ENCODE results near the gene MAD1L1. TPM values are rescaled to one million over a fixed set of nuclear protein-coding genes. Genes with fewer than 3 reads are reported as not detected.

The MAD1L1 gene
- total and polyA plus RNA-seq, 2 of the 8 experiments (the other 6 are each of a cell fraction or from before 2014, with no cell fraction given): 40.4 to 44.6 TPM

DNA sequence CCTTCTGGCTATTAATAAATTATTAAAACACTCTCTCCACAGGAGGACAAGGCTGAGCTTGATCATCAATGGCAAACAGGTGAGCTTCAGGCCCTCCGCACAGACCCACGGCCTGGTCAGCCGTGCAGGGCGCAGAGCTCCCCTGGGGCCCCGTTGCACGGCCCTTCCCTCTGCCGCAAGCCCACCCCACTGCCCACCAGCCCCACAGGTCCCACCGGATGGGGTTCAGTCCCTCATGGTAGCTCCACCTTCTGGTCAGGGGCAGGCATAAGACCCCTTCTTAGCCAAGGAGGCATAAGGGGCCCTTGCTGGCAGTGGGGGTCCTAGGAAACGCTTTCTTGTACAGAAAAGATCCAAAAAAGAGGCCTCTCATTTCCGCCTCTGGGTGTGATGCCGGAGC is 84.6 kb downstream of the MAD1L1 start:
- DNase-seq (ENCODE audit: low read depth in 1 of 2, low spot score in 2 of 2): no peak

More for the DNA sequence above, 84.6 kb downstream of the MAD1L1 start:
- Histone ChIP-seq H2BK12ac (ENCODE audit: low read depth, low read length) (no peak overlapping the region), H2BK5ac (ENCODE audit: low read depth, low read length) (no peak overlapping the region), H4K91ac (replicated peaks; ENCODE audit: insufficient read length, low read length) (no peak overlapping the region), H3K79me2 (ENCODE audit: control insufficient read depth in 1 of 2, insufficient read depth in 2 of 2, low read length in 2 of 2) (peaks cover 0 to 4% of the 10 kb centered on the region in 2 experiments; a peak in 1 of 4 replicates), H4K20me1 (replicated peaks in 1 of 2; ENCODE audit: control insufficient read depth in 1 of 2, insufficient read depth in 2 of 2, low read length in 2 of 2) (peaks cover 5 to 10% of the 10 kb centered on the region in 2 experiments), H3K4ac (replicated peaks; ENCODE audit: insufficient read length, low read depth, low read length) (no peak overlapping the region), H2BK120ac (replicated peaks; ENCODE audit: low read depth, low read length) (no peak overlapping the region), H3K36me3 (ENCODE audit: control insufficient read depth in 2 of 4, insufficient read depth in 4 of 4, low read length in 3 of 4) (peaks cover 0 to 22% (median 5%) of the 10 kb centered on the region in 4 experiments; a peak in 5 of 8 replicates), H3K27me3 (replicated peaks in 1 of 4; ENCODE audit: control insufficient read depth in 3 of 4, extremely low read depth in 1 of 4, insufficient read depth in 3 of 4, low read length in 3 of 4) (no peaks in the 10 kb centered on the region), H3K18ac (ENCODE audit: extremely low read depth, low read length) (no peak overlapping the region), H4K5ac (ENCODE audit: insufficient read length, low read depth, low read length) (no peak overlapping the region), H3K4me2 (ENCODE audit: insufficient read depth in 1 of 2, low read depth in 2 of 2, low read length in 2 of 2) (no peak overlapping the region), H3K9me3 (ENCODE audit: insufficient read depth in 2 of 2, low read depth in 1 of 2, low read length in 1 of 2) (no peaks in the 10 kb centered on the region), H2AFZ (ENCODE audit: low read length) (no peak overlapping the region), H3K14ac (ENCODE audit: insufficient read length) (no peak overlapping the region), H3K9ac (replicated peaks in 1 of 4; ENCODE audit: extremely low read depth in 1 of 4, low read depth in 3 of 4, low read length in 3 of 4) (no peak overlapping the region), H3K23ac (ENCODE audit: insufficient read length) (no peak overlapping the region), H3K4me3 (ENCODE audit: extremely low read depth in 1 of 4, insufficient read depth in 2 of 4, low read depth in 3 of 4, low read length in 4 of 4) (no peak overlapping the region), H3K56ac (replicated peaks; ENCODE audit: insufficient read length, low read depth, low read length) (no peak overlapping the region), H2AK5ac (ENCODE audit: low read depth, low read length) (no peak overlapping the region), H3K23me2 (ENCODE audit: low read depth, low read length) (no peaks in the 10 kb centered on the region), H3K27ac (ENCODE audit: low read depth, low read length) (no peak overlapping the region), H2BK20ac (ENCODE audit: low read length) (no peak overlapping the region), H3K79me1 (ENCODE audit: low read depth, low read length) (peaks cover 8% of the 10 kb centered on the region), H2BK15ac (ENCODE audit: low read length) (no peak overlapping the region), H4K8ac (ENCODE audit: extremely low read depth, insufficient read depth, low read length) (no peak overlapping the region), H3K4me1 (replicated peaks in 1 of 4; ENCODE audit: control insufficient read depth in 3 of 4, insufficient read depth in 4 of 4, low read length in 3 of 4) (no peaks in the 10 kb centered on the region; a peak in 1 of 7 replicates)
- WGBS, 2 experiments (ENCODE audit: extremely low coverage in 1 of 2, insufficient coverage in 1 of 2, insufficient read length in 1 of 2, insufficient replicate concordance in 2 of 2, low coverage in 1 of 2, low lambda C conversion rate in 2 of 2, missing lambda C conversion rate in 1 of 2): 91% methylated on average over 11 of the region's 11 CpGs; no CpG with 5 or more reads in 1 of the 2 experiments
- ChIA-PET POLR2A (ENCODE audit: partially characterized antibody) (no interaction called here), CTCF (ENCODE audit: partially characterized antibody) (interaction anchor here (0.6 to 7.0 kb wide), 11 partner anchors 11 to 295 kb away, joined by 3 to 43 read pairs (median 4); no protein-coding TSS in a partner anchor)
- no peak for TF ChIP-seq CHD2 (IDR thresholded peaks at IDR 0.05; ENCODE audit: low read length)
- TF ChIP-seq, protein P1, sequence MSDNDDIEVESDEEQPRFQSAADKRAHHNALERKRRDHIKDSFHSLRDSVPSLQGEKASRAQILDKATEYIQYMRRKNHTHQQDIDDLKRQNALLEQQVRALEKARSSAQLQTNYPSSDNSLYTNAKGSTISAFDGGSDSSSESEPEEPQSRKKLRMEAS (IDR thresholded peaks at IDR 0.05): no peak
- peak; percentile 12 to 37; a peak in 1 of 4 replicates for TF ChIP-seq RAD21 (IDR thresholded peaks at IDR 0.05 in 1 of 2, conservative IDR thresholded peaks at IDR 0.05 in 1 of 2; ENCODE audit: low read depth in 2 of 2, low read length in 2 of 2)
- no peak for TF ChIP-seq GTF2F1 (IDR thresholded peaks at IDR 0.05; ENCODE audit: borderline replicate concordance, low read depth, low read length)
- no peak for TF ChIP-seq HDAC6 (IDR thresholded peaks at IDR 0.05; ENCODE audit: low read depth, low read length)
- TF ChIP-seq SIRT6 (IDR thresholded peaks at IDR 0.05; ENCODE audit: low read length): no peak
- TF ChIP-seq, protein P2, sequence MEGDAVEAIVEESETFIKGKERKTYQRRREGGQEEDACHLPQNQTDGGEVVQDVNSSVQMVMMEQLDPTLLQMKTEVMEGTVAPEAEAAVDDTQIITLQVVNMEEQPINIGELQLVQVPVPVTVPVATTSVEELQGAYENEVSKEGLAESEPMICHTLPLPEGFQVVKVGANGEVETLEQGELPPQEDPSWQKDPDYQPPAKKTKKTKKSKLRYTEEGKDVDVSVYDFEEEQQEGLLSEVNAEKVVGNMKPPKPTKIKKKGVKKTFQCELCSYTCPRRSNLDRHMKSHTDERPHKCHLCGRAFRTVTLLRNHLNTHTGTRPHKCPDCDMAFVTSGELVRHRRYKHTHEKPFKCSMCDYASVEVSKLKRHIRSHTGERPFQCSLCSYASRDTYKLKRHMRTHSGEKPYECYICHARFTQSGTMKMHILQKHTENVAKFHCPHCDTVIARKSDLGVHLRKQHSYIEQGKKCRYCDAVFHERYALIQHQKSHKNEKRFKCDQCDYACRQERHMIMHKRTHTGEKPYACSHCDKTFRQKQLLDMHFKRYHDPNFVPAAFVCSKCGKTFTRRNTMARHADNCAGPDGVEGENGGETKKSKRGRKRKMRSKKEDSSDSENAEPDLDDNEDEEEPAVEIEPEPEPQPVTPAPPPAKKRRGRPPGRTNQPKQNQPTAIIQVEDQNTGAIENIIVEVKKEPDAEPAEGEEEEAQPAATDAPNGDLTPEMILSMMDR (IDR thresholded peaks at IDR 0.05; ENCODE audit: control extremely low read depth in 1 of 3, insufficient read depth in 1 of 3, low read depth in 1 of 3, low read length in 3 of 3): peak in 2 of 3 experiments; percentile 37 to 49; a peak in 3 of 4 replicates
- no peak for TF ChIP-seq CREB1 (IDR thresholded peaks at IDR 0.05)
- no peak for FAIRE-seq
